DND-41 (cell line): ENCODE measurements around the gene BRD1.

ENCODE experiments used
- ATAC-seq: fragments of 200-7000 bp; cut with Tn5 transposase; 3 replicates; pipeline ENCODE4 v1.9.1; 2021; ENCODE audit warnings: low read depth; ENCODE audit not compliant: insufficient read depth
- DNase-seq: peaks from one replicate; pipeline ENCODE4 v3.0.0-alpha.2; 2020
- H2AFZ ChIP-seq: 2 replicates; pipeline ENCODE4 v1.6.0; 2012; ENCODE audit warnings: low read depth, low read length
- H3K27ac ChIP-seq: 2 replicates; pipeline ENCODE4 v1.5.1; 2012; ENCODE audit warnings: low read length, inconsistent platforms
- H3K27me3 ChIP-seq: fragments of 200-600 bp; sonication (generic); 2 replicates; pipeline ENCODE4 v1.6.0; 2012; ENCODE audit warnings: low read length, mild to moderate bottlenecking, inconsistent platforms; ENCODE audit not compliant: insufficient read depth, poor library complexity
- H3K36me3 ChIP-seq: 2 replicates; pipeline ENCODE4 v1.5.1; 2012; ENCODE audit warnings: low read length, inconsistent platforms; ENCODE audit not compliant: insufficient read depth
- H3K4me1 ChIP-seq: 2 replicates; pipeline ENCODE4 v1.5.1; 2012; ENCODE audit warnings: mild to moderate bottlenecking, low read length; ENCODE audit not compliant: insufficient read depth
- H3K4me2 ChIP-seq: 2 replicates; pipeline ENCODE4 v1.6.0; 2012; ENCODE audit warnings: mild to moderate bottlenecking, moderate library complexity, low read length, inconsistent platforms; ENCODE audit not compliant: insufficient read depth
- H3K4me3 ChIP-seq, 2 experiments: fragments of 200-600 bp in 1 of 2; shearing (Covaris generic) in 1 of 2; 2 replicates each; pipeline ENCODE4 v1.5.1; 2012 to 2016; ENCODE audit warnings: inconsistent platforms in 2 of 2, low read length in 2 of 2, mild to moderate bottlenecking in 2 of 2, low read depth in 1 of 2, moderate library complexity in 1 of 2
- H3K79me2 ChIP-seq: 2 replicates; pipeline ENCODE4 v1.6.0; 2012; ENCODE audit warnings: low read length, inconsistent platforms; ENCODE audit not compliant: insufficient read depth
- H3K9ac ChIP-seq: 2 replicates; pipeline ENCODE4 v1.6.0; 2012; ENCODE audit warnings: low read depth, mild to moderate bottlenecking, inconsistent platforms, low read length, moderate library complexity
- H3K9me3 ChIP-seq: 2 replicates; pipeline ENCODE4 v1.5.1; 2012; ENCODE audit warnings: low read length, moderate library complexity, mild to moderate bottlenecking, inconsistent platforms; ENCODE audit not compliant: insufficient read depth, severe bottlenecking
- H4K20me1 ChIP-seq: 2 replicates; pipeline ENCODE4 v1.6.0; 2012; ENCODE audit warnings: low read length; ENCODE audit not compliant: insufficient read depth
- EZH2 ChIP-seq: IDR thresholded peaks from 3 replicates; pipeline ENCODE4 v1.6.1; 2012; ENCODE audit warnings: borderline replicate concordance, low read depth, mild to moderate bottlenecking, moderate library complexity, low read length, inconsistent platforms; ENCODE audit not compliant: severe bottlenecking
- TF ChIP-seq, protein P1 (sequence below): IDR thresholded peaks from 2 replicates; pipeline ENCODE4 v1.5.1; 2012; ENCODE audit warnings: borderline replicate concordance, low read length, moderate library complexity, mild to moderate bottlenecking; ENCODE audit not compliant: poor library complexity, severe bottlenecking; ENCODE audit errors: extremely low read depth

The BRD1 gene

DNA sequence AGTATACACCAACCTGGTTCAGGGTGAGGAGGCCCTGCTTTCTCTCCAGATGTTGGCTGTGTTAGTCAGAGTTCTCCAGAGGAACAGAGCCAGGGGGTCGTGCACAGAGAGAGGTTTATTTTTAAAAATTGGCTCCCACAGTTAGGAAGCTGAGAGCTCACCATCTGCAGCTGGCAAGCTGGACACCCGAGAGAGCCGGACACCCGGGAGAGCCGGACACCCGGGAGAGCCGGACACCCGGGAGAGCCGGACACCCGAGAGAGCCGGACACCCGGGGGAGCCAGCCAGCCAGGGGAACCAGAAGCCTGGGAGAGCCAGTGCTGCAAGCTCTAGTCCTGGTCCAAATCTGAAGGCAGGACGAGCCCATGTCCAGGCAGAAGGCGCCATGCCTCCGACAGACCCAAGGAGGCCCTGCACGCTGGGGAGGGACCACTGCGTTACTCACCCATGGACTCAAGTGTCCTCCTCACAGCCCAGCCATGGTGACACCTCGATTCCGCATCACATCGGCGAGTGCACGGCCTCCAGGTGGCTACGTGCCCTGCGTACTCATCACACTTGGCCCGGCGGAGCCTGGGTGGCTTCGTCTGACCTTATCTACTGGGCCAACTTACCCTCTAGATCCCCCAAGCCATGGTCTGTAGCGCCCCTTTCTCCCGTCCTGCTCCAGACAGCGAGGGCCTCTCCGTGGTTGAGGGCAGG lies 99.0 kb downstream of the BRD1 start:
- no peak for DNase-seq
- TF ChIP-seq, protein P1, sequence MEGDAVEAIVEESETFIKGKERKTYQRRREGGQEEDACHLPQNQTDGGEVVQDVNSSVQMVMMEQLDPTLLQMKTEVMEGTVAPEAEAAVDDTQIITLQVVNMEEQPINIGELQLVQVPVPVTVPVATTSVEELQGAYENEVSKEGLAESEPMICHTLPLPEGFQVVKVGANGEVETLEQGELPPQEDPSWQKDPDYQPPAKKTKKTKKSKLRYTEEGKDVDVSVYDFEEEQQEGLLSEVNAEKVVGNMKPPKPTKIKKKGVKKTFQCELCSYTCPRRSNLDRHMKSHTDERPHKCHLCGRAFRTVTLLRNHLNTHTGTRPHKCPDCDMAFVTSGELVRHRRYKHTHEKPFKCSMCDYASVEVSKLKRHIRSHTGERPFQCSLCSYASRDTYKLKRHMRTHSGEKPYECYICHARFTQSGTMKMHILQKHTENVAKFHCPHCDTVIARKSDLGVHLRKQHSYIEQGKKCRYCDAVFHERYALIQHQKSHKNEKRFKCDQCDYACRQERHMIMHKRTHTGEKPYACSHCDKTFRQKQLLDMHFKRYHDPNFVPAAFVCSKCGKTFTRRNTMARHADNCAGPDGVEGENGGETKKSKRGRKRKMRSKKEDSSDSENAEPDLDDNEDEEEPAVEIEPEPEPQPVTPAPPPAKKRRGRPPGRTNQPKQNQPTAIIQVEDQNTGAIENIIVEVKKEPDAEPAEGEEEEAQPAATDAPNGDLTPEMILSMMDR, result no peak
- no peak for TF ChIP-seq EZH2

DNA sequence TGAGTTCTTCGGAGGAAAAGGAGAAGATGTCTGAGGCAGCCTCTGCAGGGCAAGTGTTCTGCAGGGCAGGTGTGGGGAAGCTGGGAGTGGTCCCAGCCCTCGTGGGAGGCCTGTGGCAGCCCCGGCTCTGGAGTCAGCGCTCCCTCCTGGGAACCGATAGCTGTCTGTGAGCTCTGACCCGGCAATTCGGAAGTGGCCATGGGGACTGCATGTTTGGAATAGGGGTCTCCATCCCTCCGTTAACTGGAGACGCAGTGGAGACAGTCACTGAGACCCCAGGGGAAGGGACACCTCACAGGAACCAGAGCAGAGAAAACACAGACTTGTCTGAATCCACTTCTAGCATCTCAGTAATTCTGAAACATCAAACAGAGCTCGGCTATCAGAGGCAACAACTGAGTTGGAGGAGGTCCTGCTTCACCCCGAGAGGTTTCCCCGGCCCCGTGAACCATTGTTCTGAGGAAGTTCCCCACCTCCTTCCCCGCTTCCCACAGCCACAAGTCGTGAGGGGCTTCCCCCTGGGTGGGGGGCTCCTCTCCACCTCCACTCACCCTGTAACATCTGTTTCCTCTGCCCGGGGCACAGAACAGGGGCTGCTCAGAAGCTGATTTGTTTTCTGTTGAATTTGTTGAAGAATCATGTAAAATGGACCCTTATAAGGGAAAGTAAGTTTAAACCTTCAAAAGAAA lies 99.6 kb downstream of the BRD1 start:
- Histone ChIP-seq H3K27ac (no peak overlapping the region), H3K79me2 (no peaks in the 10 kb centered on the region), H3K4me1 (no peaks in the 10 kb centered on the region), H3K36me3 (no peaks in the 10 kb centered on the region), H3K9me3 (no peaks in the 10 kb centered on the region), H3K4me3 (no peak overlapping the region), H2AFZ (no peak overlapping the region), H4K20me1 (peaks cover 13% of the 10 kb centered on the region; the same call in 1 of the 2 replicates), H3K27me3 (peaks cover 17% of the 10 kb centered on the region), H3K4me2 (no peak overlapping the region), H3K9ac (no peak overlapping the region)
- ATAC-seq (no peak), DNase-seq (no peak)
- no peak for TF ChIP-seq EZH2

More for the DNA sequence above, 99.0 kb downstream of the BRD1 start:
- Histone ChIP-seq H2AFZ (no peak overlapping the region), H4K20me1 (peaks cover 13% of the 10 kb centered on the region; the same call in 1 of the 2 replicates), H3K9ac (no peak overlapping the region), H3K36me3 (no peaks in the 10 kb centered on the region), H3K79me2 (no peaks in the 10 kb centered on the region), H3K4me3 (no peak overlapping the region), H3K27ac (no peak overlapping the region), H3K27me3 (peaks cover 17% of the 10 kb centered on the region), H3K9me3 (no peaks in the 10 kb centered on the region), H3K4me1 (no peaks in the 10 kb centered on the region), H3K4me2 (no peak overlapping the region)
- ATAC-seq, result no peak

DNA sequence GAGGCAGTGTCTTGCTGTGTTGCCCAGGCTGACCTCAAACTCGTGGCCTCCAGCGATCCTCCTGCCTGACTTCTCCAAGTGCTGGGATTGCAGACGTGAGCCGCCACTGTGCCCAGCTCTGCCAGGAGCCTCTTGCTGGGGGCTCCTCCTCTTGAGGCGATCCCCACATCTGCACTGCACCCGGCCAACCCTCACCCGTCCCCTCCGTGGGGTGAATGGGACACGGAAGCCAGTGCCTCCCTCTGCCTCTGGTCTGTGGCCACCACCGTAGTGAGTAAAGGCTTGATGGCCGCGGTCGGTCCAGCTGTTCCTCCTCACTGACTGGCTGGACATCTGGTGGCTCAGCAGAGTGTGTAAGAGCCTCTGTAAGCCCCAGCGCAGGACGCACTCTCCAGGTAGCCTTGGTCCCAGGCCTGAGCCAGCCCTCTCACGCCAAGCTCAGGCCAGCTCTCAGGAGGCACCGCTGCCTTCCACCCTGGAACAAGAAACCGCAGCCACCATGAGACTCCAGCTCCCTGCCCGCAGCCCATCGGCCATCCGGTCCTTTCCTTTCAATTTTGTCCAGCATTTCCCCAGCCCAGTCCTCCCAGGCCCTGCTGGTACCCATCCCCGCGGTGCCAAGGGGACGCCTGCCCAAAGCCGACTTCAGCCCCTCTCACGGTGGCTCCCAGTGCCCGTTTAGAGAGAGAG lies 100.3 kb downstream of the BRD1 start:
- TF ChIP-seq EZH2, result no peak
- TF ChIP-seq, protein P1, result no peak
- H3K4me2 ChIP-seq, result no peak overlapping the region
- no peaks in the 10 kb centered on the region for H3K4me1 ChIP-seq
- H4K20me1 ChIP-seq, result peaks cover 13% of the 10 kb centered on the region; the same call in 1 of the 2 replicates
- H3K27ac ChIP-seq, result no peak overlapping the region
- ATAC-seq, result no peak
- no peak overlapping the region for H3K4me3 ChIP-seq
- no peaks in the 10 kb centered on the region for H3K9me3 ChIP-seq
- no peak overlapping the region for H2AFZ ChIP-seq
- H3K27me3 ChIP-seq, result peaks cover 17% of the 10 kb centered on the region
- DNase-seq, result no peak
- H3K36me3 ChIP-seq, result no peaks in the 10 kb centered on the region
- no peak overlapping the region for H3K9ac ChIP-seq
- H3K79me2 ChIP-seq, result no peaks in the 10 kb centered on the region

DNA sequence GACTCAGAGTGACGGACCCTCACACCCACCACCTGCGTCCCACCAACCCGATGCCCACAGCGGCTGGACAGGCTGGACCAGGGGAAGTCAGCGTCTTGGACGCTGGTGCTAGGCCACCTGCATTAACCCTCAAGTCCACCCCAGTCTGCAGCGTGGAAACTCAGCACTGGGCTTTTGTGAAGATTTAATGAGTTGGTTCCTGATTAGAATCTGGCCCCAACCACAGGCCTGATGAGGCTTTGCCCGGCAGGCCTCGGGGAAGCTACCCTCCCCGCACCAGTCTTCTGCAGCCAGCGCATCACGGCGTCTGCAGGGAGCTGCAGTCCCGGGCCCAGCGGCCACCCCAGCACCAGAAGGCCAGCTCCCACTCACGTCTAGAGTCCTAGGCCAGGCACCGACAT lies 101.0 kb downstream of the BRD1 start:
- H3K27me3 ChIP-seq, result peaks cover 17% of the 10 kb centered on the region
- H4K20me1 ChIP-seq, result peaks cover 13% of the 10 kb centered on the region; the same call in 1 of the 2 replicates
- ATAC-seq (no peak), DNase-seq (no peak)
- TF ChIP-seq EZH2, result no peak
- TF ChIP-seq, protein P1, result no peak
- H3K27ac ChIP-seq, result no peak overlapping the region
- H3K9ac ChIP-seq, result no peak overlapping the region
- no peak overlapping the region for H3K4me3 ChIP-seq
- no peaks in the 10 kb centered on the region for H3K36me3 ChIP-seq
- no peak overlapping the region for H3K4me2 ChIP-seq
- H3K9me3 ChIP-seq, result no peaks in the 10 kb centered on the region
- H2AFZ ChIP-seq, result no peak overlapping the region
- H3K79me2 ChIP-seq, result no peaks in the 10 kb centered on the region
- H3K4me1 ChIP-seq, result no peaks in the 10 kb centered on the region
